Adrenal gland (tissue), 5 donors: ENCODE data around the gene DIP2C.

Source experiments
- POLR2A ChIP-seq, 2 donors: fragments of 450-650 bp; IDR thresholded peaks; one replicate each; pipeline ENCODE4 v1.6.1; 2017; ENCODE audit warnings: antibody characterized with exemption in 2 of 2, mild to moderate bottlenecking in 2 of 2, moderate library complexity in 1 of 2
- TF ChIP-seq, protein P1 (sequence below), 6 experiments: fragments of 450-650 bp in 4 of 6; fragments of 200-600 bp in 2 of 6; sonication (generic) in 1 of 6; IDR thresholded peaks; 1 replicate in 5 of 6; 2 replicates in 1 of 6; pipeline versions ENCODE4 v1.5.1 to v1.8.0; 2016 to 2021; ENCODE audit warnings: antibody characterized with exemption in 6 of 6, mild to moderate bottlenecking in 2 of 6, moderate library complexity in 1 of 6
- donor health status: DM: no; HTN: no; CAD: no.

- TF ChIP-seq, protein P1, sequence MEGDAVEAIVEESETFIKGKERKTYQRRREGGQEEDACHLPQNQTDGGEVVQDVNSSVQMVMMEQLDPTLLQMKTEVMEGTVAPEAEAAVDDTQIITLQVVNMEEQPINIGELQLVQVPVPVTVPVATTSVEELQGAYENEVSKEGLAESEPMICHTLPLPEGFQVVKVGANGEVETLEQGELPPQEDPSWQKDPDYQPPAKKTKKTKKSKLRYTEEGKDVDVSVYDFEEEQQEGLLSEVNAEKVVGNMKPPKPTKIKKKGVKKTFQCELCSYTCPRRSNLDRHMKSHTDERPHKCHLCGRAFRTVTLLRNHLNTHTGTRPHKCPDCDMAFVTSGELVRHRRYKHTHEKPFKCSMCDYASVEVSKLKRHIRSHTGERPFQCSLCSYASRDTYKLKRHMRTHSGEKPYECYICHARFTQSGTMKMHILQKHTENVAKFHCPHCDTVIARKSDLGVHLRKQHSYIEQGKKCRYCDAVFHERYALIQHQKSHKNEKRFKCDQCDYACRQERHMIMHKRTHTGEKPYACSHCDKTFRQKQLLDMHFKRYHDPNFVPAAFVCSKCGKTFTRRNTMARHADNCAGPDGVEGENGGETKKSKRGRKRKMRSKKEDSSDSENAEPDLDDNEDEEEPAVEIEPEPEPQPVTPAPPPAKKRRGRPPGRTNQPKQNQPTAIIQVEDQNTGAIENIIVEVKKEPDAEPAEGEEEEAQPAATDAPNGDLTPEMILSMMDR (IDR thresholded peaks at IDR 0.05) = no peak
- TF ChIP-seq POLR2A (IDR thresholded peaks at IDR 0.05) = no peak
Measured at GRCh38 chr10:554182-554848, 135.2 kb downstream of the DIP2C start.
